Omental fat pad (tissue), 4 donors: Measurements from ENCODE around the gene SEMA3C. TPM values are rescaled to one million over a fixed set of nuclear protein-coding genes. Genes with fewer than 3 reads are reported as not detected.

ENCODE experiments used
- ATAC-seq: fragments of 150-250 bp; one replicate; pipeline ENCODE4 v1.9.1; 2016; ENCODE audit warnings: mild to moderate bottlenecking, moderate library complexity; ENCODE audit not compliant: low FRiP score
- DNase-seq: peaks from one replicate; pipeline ENCODE4 v3.0.0-alpha.2; 2019; ENCODE audit warnings: low spot score
- CTCF ChIP-seq, 3 donors: fragments of 450-650 bp; IDR thresholded peaks; one replicate each; pipeline ENCODE4 v1.5.1; 2016 to 2017; ENCODE audit warnings: antibody characterized with exemption in 3 of 3, mild to moderate bottlenecking in 3 of 3, moderate library complexity in 2 of 3
- total RNA-seq, 4 donors: library from RNA; depleted of rRNA; stranded (reverse); fragments of >200 nt; gene quantifications; one replicate each; pipeline ENCODE4 v1.1.0, GENCODE V29; 2016

SEMA3C gene
- total RNA-seq, 4 donors from 2014 or later: 46.2 to 201 (median 126) TPM

GRCh38 chr7:80749270-80749669 lies 169.6 kb downstream of the SEMA3C start:
- ATAC-seq (no peak), DNase-seq (no peak)
- no peak for TF ChIP-seq CTCF (IDR thresholded peaks at IDR 0.05)

- DNase-seq (no peak), ATAC-seq (no peak)
- TF ChIP-seq CTCF (IDR thresholded peaks at IDR 0.05): no peak
Observed at GRCh38 chr7:80748363-80749042, 170.3 kb downstream of the SEMA3C start.

GRCh38 chr7:80740778-80741545 lies 177.9 kb downstream of the SEMA3C start:
- no peak for DNase-seq
- no peak for ATAC-seq
- no peak for TF ChIP-seq CTCF (IDR thresholded peaks at IDR 0.05)

- TF ChIP-seq CTCF (IDR thresholded peaks at IDR 0.05): no peak
- ATAC-seq (no peak), DNase-seq (no peak)
Observed at GRCh38 chr7:80736371-80737125, 182.3 kb downstream of the SEMA3C start.

- no peak for DNase-seq
- no peak for ATAC-seq
- no peak for TF ChIP-seq CTCF (IDR thresholded peaks at IDR 0.05)
Observed at GRCh38 chr7:80735330-80735729, 183.5 kb downstream of the SEMA3C start.

- ATAC-seq: no peak
- no peak for TF ChIP-seq CTCF (IDR thresholded peaks at IDR 0.05)
- DNase-seq: no peak
Observed at GRCh38 chr7:80734011-80734410, 184.8 kb downstream of the SEMA3C start.
